Activated T-cell treated with anti-CD3 and anti-CD28 coated beads, Interleukin-2, amount 50 U/mL, for 4 hours (primary cell): ENCODE results near the gene SIX5. TPM values are rescaled to one million over a fixed set of nuclear protein-coding genes. Genes with fewer than 3 reads are reported as not detected.
"Not testable (repeated sequence)": the region's sequence is repeated elsewhere in the genome, so short reads cannot be mapped to it uniquely, and the experiment has no call there.

Source experiments
- ATAC-seq, 2 donors: fragments of 200-7000 bp; cut with Tn5 transposase; one replicate each; pipeline ENCODE4 v1.10.0; 2021
- DNase-seq: peaks from one replicate; pipeline ENCODE4 v3.0.0-alpha.2; 2020
- H3K27me3 Mint-ChIP-seq: one replicate; pipeline ENCODE4 v1.8.0; 2021; ENCODE audit warnings: low read depth, mixed read lengths
- H3K36me3 Mint-ChIP-seq: one replicate; pipeline ENCODE4 v1.8.0; 2022; ENCODE audit warnings: mixed read lengths; ENCODE audit not compliant: insufficient read depth
- H3K4me1 Mint-ChIP-seq: one replicate; pipeline ENCODE4 v1.8.0; 2021; ENCODE audit warnings: low read depth, mixed read lengths
- H3K4me3 Mint-ChIP-seq: one replicate; pipeline ENCODE4 v1.8.0; 2021; ENCODE audit warnings: mild to moderate bottlenecking, moderate library complexity, mixed read lengths
- H3K9me3 Mint-ChIP-seq: one replicate; pipeline ENCODE4 v1.8.0; 2021; ENCODE audit warnings: mixed read lengths
- total RNA-seq, 3 donors: library from RNA; stranded (reverse); gene quantifications; one replicate each; pipeline ENCODE4 v1.2.1, GENCODE V29; 2021

The SIX5 gene
- total RNA-seq, 3 donors from 2014 or later = 1.5 to 1.7 (median 1.6) TPM

DNA sequence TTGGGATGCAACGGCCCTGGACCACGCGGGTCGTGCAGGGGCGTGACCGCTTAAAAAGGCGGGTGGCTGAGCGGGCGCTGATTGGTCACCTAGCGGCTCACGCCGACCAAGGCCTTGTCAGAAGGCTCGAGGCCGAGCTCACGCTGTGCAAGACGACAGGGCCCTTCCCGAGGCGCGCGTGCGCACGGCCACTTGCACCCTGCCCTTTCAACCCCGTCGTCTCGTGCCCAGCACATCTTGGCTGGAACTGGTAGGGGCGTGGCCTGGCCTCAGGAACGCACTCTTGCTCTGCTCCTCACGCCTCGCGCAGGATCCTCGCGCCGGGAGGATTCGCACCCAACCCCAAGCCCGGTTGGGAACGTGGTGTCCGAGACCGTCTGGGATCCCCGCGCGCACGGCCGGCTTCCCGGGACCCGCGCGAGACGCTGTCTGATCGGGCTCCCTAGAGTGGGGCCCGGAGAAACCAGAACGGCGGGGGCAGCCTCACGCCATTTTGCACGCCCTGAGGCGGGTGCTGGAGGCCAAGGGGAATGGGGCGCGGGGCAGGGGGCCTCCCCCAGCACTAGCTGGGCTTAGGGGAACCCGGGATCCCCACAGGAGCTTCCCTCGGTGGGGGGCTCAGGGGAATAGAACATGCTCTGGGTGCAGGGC lies 35.8 kb downstream of the SIX5 start, which contains the start of gene MEIOSIN:
MEIOSIN (plus strand) TSS at position 280 of the 651 bp plus-strand sequence. CDS start 1,938 bp downstream, outside the sequence.
- no peak for ATAC-seq
- no peaks in the 10 kb centered on the region for H3K36me3 Mint-ChIP-seq
- H3K27me3 Mint-ChIP-seq = no peaks in the 10 kb centered on the region
- no peaks in the 10 kb centered on the region for H3K9me3 Mint-ChIP-seq
- peaks cover 18% of the 10 kb centered on the region for H3K4me1 Mint-ChIP-seq
- no peak within 1 kb of the TSS for H3K4me3 Mint-ChIP-seq
- no peak for DNase-seq

DNA sequence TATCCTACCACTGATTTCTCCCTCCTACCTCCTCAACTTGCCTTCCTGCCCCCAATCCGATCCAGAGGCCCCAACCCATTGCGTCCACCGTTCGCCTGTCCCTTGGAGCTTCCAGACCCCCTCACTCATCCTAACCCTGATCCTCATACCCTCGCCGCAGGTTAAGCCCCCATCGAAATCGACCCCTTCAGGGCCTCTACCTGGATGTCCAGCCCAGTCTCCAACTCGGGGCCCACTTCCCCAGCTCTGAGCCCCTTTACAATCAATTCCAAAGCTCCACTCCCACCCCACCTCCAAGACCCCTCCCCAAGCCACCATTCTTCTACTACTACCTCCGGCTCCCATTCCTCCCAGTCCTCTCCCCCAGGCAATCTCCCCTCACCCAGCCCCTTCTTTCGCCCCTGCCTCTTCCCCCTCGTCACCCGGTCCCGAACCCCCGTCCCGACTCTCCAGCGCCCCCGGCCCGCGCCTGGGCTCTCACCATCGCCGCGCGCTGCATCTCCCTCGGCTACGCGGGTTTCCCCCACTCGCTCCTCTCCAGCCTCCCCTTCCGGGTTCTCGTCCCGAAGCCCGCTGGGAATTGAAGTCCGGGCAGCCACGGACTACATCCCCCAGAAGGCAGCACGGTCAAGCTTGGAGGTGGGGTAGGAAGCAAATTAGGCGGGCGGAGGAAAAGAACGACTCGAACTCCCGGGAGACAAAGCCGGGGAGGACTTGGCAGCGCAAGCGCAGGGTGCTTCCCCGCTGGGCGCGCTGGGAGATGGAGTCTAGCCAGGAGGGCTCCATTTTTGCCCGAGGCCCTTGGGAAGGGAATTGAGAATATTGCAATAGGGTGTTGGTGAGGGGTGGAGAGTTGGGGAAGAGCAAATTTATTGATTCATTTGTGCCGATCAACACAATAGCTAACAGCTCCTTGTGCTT lies 38.4 kb downstream of the SIX5 start, which contains the start of gene FBXO46:
FBXO46 (minus strand) TSS at position 529 of the 921 bp plus-strand sequence. CDS start 17,401 bp downstream, outside the sequence.
- peak within 1 kb of the TSS; percentile 97 for H3K4me3 Mint-ChIP-seq
- ATAC-seq (peak; percentile 99), DNase-seq (peak; percentile 89)
- H3K27me3 Mint-ChIP-seq = no peaks in the 10 kb centered on the region
- no peaks in the 10 kb centered on the region for H3K36me3 Mint-ChIP-seq
- no peaks in the 10 kb centered on the region for H3K9me3 Mint-ChIP-seq
- peaks cover 23% of the 10 kb centered on the region for H3K4me1 Mint-ChIP-seq

DNA sequence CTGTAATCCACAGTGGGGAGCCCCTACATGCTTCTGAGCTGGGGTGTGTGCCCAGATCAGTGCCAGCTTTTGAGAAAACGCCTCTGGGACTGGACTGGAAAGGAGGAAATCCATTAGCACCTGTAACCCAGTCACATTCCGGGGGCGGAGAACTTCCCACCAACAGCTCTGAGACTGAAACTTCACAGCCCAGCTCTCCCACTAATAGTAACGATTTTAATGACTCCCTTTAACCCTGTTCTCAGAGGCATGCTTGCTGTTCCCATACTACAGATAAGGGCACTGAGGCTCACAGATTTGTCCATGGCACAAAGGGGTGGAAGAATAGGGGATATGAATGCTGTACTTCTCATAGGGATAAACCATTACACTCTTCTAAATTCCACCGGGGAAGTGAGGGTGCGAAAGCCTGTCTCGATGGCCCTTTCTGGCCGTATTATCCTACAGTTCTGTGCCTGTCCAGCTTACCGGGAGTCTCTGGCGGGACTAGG lies 39.2 kb downstream of the SIX5 start:
- H3K9me3 Mint-ChIP-seq = no peaks in the 10 kb centered on the region
- H3K27me3 Mint-ChIP-seq = no peaks in the 10 kb centered on the region
- ATAC-seq = no peak
- DNase-seq = no peak
- H3K4me3 Mint-ChIP-seq = peak overlapping the region; percentile 97
- H3K36me3 Mint-ChIP-seq = no peaks in the 10 kb centered on the region
- peaks cover 23% of the 10 kb centered on the region for H3K4me1 Mint-ChIP-seq

DNA sequence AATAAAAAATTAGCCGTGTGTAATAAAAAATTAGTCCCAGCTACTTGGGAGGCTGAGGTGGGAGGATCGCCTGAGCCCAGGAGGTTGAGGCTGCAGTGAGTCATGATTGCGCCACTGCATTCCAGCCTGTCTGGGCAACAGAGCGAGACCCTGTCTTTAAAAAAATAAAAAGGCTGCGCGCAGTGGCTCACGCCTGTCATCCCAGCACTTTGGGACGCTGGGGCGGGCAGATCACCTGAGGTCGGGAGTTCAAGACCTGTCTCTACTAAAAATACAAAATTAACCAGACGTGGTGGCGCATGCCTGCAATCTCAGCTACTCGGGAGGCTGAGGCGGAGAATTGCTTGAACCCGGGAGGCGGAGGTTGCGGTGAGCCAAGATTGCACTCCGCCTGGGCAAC lies 40.4 kb downstream of the SIX5 start:
- peaks cover 25% of the 10 kb centered on the region for H3K4me1 Mint-ChIP-seq
- H3K27me3 Mint-ChIP-seq, H3K4me3 Mint-ChIP-seq, ATAC-seq, H3K36me3 Mint-ChIP-seq, H3K9me3 Mint-ChIP-seq, DNase-seq: not testable (repeated sequence)

DNA sequence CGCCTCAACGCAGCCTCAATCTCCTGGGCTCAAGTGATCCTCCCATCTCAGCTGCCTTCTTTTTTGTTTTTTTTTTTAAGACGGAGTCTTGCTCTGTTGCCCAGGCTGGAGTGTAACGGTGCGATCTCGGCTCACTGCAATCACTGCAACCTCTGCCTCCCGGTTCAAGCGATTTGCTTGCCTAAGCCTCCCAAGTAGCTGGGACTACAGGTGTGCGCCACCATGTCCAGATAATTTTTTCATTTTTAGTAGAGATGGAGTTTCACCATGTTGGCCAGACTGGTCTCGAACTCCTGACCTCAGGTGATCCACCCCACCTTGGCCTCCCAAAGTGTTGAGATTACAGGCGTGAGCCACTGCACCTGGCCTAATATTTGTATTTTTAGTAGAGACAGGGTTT lies 49.0 kb downstream of the SIX5 start:
- not testable (repeated sequence) for H3K27me3 Mint-ChIP-seq, ATAC-seq, H3K9me3 Mint-ChIP-seq, DNase-seq, H3K4me3 Mint-ChIP-seq
- Mint-ChIP-seq H3K36me3 (peaks cover 16% of the 10 kb centered on the region), H3K4me1 (peaks cover 39% of the 10 kb centered on the region)

DNA sequence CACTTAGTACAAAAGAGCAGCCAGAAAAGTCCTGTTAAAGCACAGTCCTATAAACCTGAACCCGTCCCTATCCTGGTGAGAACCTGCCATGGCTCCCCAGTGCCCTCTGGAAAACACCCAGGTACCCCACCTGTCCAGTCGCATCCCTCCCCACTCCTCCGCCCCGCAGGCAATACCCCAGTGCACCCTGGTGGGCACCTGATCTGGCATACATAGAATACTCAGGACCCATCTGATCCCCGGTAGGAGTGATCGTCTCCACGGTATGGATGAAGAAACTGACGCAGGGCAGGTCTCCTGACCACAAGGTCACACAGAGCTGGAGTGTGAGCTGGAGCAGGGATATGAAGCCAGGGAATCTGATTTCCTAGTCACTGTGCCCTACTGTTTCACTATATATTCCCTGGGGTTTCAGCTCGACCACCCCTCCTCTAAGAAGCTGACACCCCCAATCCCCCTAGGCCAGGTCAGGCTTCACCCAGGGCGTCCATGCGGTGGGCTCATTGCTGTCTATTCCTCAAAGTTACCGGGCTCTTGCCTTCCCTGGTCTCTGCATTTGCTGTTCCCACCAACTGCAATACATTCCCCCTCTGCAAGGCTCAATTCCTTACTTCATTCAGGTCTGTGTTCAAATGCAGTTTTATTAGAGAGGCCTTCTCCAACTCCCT lies 50.9 kb downstream of the SIX5 start:
- DNase-seq (no peak), ATAC-seq (no peak)
- H3K36me3 Mint-ChIP-seq = peaks cover 16% of the 10 kb centered on the region
- H3K4me3 Mint-ChIP-seq = peak overlapping the region; percentile 93
- peaks cover 43% of the 10 kb centered on the region for H3K4me1 Mint-ChIP-seq
- H3K9me3 Mint-ChIP-seq = no peaks in the 10 kb centered on the region
- no peaks in the 10 kb centered on the region for H3K27me3 Mint-ChIP-seq

DNA sequence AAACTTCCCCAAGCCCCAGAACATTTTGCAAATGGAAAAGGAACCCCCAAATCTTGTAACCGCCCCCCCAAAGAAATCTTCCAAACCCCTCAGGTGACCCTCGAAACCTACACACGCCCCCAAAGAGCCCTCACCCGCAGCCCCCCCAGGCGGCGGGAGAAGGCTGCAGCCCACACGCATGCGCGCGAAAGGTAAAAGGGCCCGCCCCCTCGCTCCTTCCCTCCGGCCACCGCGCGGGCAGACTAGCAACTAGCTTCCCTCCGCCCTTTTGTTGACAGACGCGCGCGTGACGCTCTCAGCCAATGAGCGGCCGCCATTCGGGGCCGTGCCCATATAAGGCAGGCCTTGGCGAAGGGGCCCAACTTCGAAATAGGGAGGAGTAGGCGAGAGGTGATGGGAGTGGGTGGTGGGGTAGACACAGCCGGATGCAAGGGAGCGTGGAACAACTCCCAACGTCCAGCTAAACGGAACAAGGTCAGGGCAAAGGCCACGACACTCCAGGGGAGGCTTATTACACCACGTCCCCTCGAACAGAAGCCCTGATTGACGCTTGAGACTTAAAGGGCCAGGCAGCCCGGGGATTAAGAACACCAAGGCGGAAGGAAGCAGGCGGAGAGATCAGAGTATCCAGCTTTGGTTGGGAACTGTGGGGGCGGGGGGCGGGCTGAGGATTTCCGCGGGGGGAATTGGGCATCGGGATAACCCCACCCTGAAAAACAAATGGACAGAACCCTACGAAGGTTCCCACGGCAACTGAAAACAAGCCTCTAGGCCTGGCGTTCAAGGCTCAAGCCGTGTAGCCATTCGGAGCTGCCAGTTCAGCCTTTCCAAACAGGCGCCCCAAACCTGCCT lies 51.7 kb downstream of the SIX5 start:
- ATAC-seq = peak; percentile 95 to 97
- Mint-ChIP-seq H3K36me3 (peaks cover 16% of the 10 kb centered on the region), H3K27me3 (no peaks in the 10 kb centered on the region)

DNA sequence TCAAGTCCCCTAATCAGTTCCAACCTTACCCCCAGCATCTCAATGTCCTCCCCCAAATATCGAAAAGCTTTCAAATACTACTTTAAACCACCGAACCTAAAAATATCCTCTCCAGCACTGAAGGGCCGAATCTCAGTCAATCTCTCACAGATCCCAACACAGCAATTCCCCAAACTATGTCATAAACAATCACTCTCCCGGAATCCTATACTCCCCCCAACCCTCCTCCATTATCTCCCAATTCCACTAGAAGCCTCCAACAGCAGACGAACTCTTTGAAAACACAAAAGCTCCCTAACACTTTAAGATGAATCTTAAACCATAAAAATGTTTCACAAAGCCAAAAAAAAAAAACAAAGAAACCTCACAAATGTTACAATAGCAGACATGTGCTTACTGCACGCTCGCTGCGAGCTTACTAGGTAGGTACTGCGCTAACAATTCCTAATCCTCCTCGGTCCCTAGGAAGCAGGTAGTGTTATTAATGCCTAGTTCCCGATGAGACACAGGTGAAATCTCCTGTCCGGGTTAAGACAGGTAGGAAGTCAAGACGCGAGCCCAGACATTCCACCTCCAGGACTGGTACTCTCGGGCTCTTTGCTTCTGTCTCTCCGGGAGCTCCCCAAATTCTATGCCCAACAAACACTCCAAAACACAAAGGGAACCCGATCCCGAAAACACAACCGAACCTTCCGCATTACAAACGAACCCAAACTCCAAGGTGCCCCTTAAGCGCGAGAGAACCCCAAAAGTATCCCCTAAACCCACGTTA lies 52.5 kb downstream of the SIX5 start:
- no peak for DNase-seq
- Mint-ChIP-seq H3K36me3 (peaks cover 18% of the 10 kb centered on the region), H3K4me3 (peak overlapping the region; percentile 93), H3K4me1 (peaks cover 43% of the 10 kb centered on the region), H3K9me3 (no peaks in the 10 kb centered on the region), H3K27me3 (no peaks in the 10 kb centered on the region)
- ATAC-seq = no peak

More for the DNA sequence above, 51.7 kb downstream of the SIX5 start:
- Mint-ChIP-seq H3K9me3 (no peaks in the 10 kb centered on the region), H3K4me1 (peaks cover 43% of the 10 kb centered on the region), H3K4me3 (peak overlapping the region; percentile 93)
- DNase-seq = peak; percentile 96

DNA sequence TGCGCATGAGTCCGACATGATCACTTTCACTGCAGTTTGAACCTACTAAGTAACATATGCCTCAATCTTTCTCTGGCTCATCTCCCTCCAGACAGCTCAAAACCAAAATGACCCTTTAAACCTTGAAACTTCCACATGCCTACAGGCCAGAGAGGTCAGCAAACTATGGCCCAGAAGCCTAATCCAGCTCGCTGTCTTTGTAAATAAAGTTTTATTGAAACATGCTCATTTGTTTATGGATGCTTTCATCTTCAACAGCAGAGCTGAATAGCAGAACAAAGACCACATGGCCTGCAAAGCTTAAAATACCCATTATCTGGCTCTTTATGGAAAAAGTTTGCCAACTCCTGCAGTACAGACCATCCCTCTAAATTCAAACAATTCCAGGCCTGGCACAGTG lies 53.9 kb downstream of the SIX5 start:
- H3K4me3 Mint-ChIP-seq = no peak overlapping the region
- peaks cover 18% of the 10 kb centered on the region for H3K36me3 Mint-ChIP-seq
- no peak for DNase-seq
- no peaks in the 10 kb centered on the region for H3K27me3 Mint-ChIP-seq
- H3K4me1 Mint-ChIP-seq = peaks cover 45% of the 10 kb centered on the region
- no peak for ATAC-seq
- H3K9me3 Mint-ChIP-seq = no peaks in the 10 kb centered on the region

Other genes starting within 250 kb of the SIX5 start
- 10 to 100 TPM; 14.1 to 15.5 (median 15.1) TPM for gene OPA3, start 184.4 kb downstream of the SIX5 start, total RNA-seq
- under 1 TPM in 1 of 3 donors, not detected in 2; 0.05 TPM for gene GPR4, start 167.0 kb downstream of the SIX5 start, total RNA-seq
- 100 to 1,000 TPM; 136 to 178 (median 150) TPM for gene EML2, start 129.9 kb downstream of the SIX5 start, total RNA-seq
- gene GIPR, start 101.0 kb downstream of the SIX5 start, total RNA-seq = 1 to 10 TPM in 2 of 3 donors, under 1 TPM in 1; 0.66 to 1.4 (median 1.0) TPM
- gene SNRPD2, start 77.3 kb downstream of the SIX5 start, total RNA-seq = 100 to 1,000 TPM; 903 to 949 (median 911) TPM
- gene QPCTL, start 76.6 kb downstream of the SIX5 start, total RNA-seq = 10 to 100 TPM; 10.3 to 13.2 (median 12.3) TPM
- gene FBXO46, start 38.4 kb downstream of the SIX5 start, total RNA-seq = 10 to 100 TPM; 29.5 to 33.3 (median 29.8) TPM
- gene MEIOSIN, start 35.8 kb downstream of the SIX5 start, total RNA-seq = not detected
- gene DMPK, start 13.2 kb upstream of the SIX5 start, total RNA-seq = 10 to 100 TPM; 19.9 to 22.6 (median 21.1) TPM
- 10 to 100 TPM; 53.3 to 60.5 (median 54.2) TPM for gene DMWD, start 23.6 kb upstream of the SIX5 start, total RNA-seq
- gene RSPH6A, start 46.1 kb upstream of the SIX5 start, total RNA-seq = under 1 TPM; 0.15 to 0.33 (median 0.26) TPM
- gene SYMPK, start 93.9 kb upstream of the SIX5 start, total RNA-seq = 100 to 1,000 TPM in 2 of 3 donors, 10 to 100 TPM in 1; 94.1 to 108 (median 106) TPM
- under 1 TPM; 0.23 to 0.46 (median 0.26) TPM for gene FOXA3, start 95.1 kb upstream of the SIX5 start, total RNA-seq
- 10 to 100 TPM; 21.8 to 24.5 (median 22.2) TPM for gene IRF2BP1, start 116.9 kb upstream of the SIX5 start, total RNA-seq
- 1 to 10 TPM; 4.8 to 5.5 (median 5.1) TPM for gene MYPOP, start 133.4 kb upstream of the SIX5 start, total RNA-seq
- gene NANOS2, start 145.5 kb upstream of the SIX5 start, total RNA-seq = not detected
- gene NOVA2, start 204.6 kb upstream of the SIX5 start, total RNA-seq = not detected
- gene CCDC61, start 226.2 kb upstream of the SIX5 start, total RNA-seq = 10 to 100 TPM; 16.1 to 18.0 (median 18.0) TPM